WTC11 (cell line): ENCODE measurements around the gene INF2. TPM values are rescaled to one million over a fixed set of nuclear protein-coding genes. Genes with fewer than 3 reads are reported as not detected.

Experiments used
- ATAC-seq: fragments of 200-7000 bp; cut with Tn5 transposase; 2 replicates; pipeline ENCODE4 v1.10.0; 2021; ENCODE audit warnings: mild to moderate bottlenecking, moderate library complexity
- CTCF ChIA-PET: fragments of 300-600 bp; sonication (Branson Sonifier 250); formaldehyde crosslinking; loops from one replicate; lab custom pipeline; 2021; ENCODE audit warnings: antibody characterized with exemption; lab: Charles Lee
- POLR2A ChIA-PET: fragments of 350-600 bp; sonication (Branson Sonifier 250); formaldehyde crosslinking; loops from one replicate; lab custom pipeline; 2021; ENCODE audit warnings: antibody characterized with exemption; lab: Charles Lee
- DNase-seq: peaks from one replicate; pipeline ENCODE4 v3.0.0; 2021; ENCODE audit warnings: low spot score
- H3K27ac Mint-ChIP-seq: 2 replicates; pipeline ENCODE4 v1.8.0; 2021; ENCODE audit warnings: mixed read lengths
- H3K27me3 Mint-ChIP-seq: 2 replicates; pipeline ENCODE4 v1.8.0; 2021; ENCODE audit warnings: low read depth, mild to moderate bottlenecking, moderate library complexity, mixed read lengths
- H3K36me3 Mint-ChIP-seq: 2 replicates; pipeline ENCODE4 v1.8.0; 2021; ENCODE audit warnings: mixed read lengths
- H3K4me1 Mint-ChIP-seq: 2 replicates; pipeline ENCODE4 v1.8.0; 2022; ENCODE audit warnings: mixed read lengths
- H3K4me3 Mint-ChIP-seq: 2 replicates; pipeline ENCODE4 v1.8.0; 2021; ENCODE audit warnings: mild to moderate bottlenecking, moderate library complexity, mixed read lengths
- H3K9me3 Mint-ChIP-seq: 2 replicates; pipeline ENCODE4 v1.8.0; 2021; ENCODE audit warnings: mixed read lengths
- CTCF ChIP-seq: fragments of 200-600 bp; IDR thresholded peaks from 2 replicates; pipeline ENCODE4 v1.8.0; 2022; ENCODE audit warnings: antibody characterized with exemption
- GABPB1 ChIP-seq: sonication (generic); formaldehyde crosslinking; IDR thresholded peaks from 2 replicates; pipeline ENCODE4 v1.8.1; 2023; ENCODE audit warnings: mild to moderate bottlenecking, missing genetic modification reagents
- HMGXB4 ChIP-seq: sonication (generic); formaldehyde crosslinking; IDR thresholded peaks from 2 replicates; pipeline ENCODE4 v1.8.1; 2023; ENCODE audit warnings: mild to moderate bottlenecking, moderate library complexity, missing genetic modification reagents
- KAT7 ChIP-seq: sonication (generic); formaldehyde crosslinking; IDR thresholded peaks from 2 replicates; pipeline ENCODE4 v1.8.1; 2023; ENCODE audit warnings: missing genetic modification reagents, mild to moderate bottlenecking, borderline replicate concordance
- MAX ChIP-seq: sonication (generic); formaldehyde crosslinking; IDR thresholded peaks from 2 replicates; pipeline ENCODE4 v1.8.0; 2022; ENCODE audit warnings: mild to moderate bottlenecking, missing genetic modification reagents
- MXD4 ChIP-seq: fragments of 250-450 bp; sonication (Bioruptor Pico); IDR thresholded peaks from 2 replicates; pipeline ENCODE4 v1.8.0; 2021; ENCODE audit warnings: mild to moderate bottlenecking, moderate library complexity, borderline replicate concordance
- NR2C2 ChIP-seq: sonication (generic); formaldehyde crosslinking; IDR thresholded peaks from 2 replicates; pipeline ENCODE4 v1.8.0; 2022; ENCODE audit warnings: mild to moderate bottlenecking, missing genetic modification reagents
- RELA ChIP-seq: sonication (generic); formaldehyde crosslinking; IDR thresholded peaks from 2 replicates; pipeline ENCODE4 v1.8.1; 2022; ENCODE audit warnings: missing genetic modification reagents, mild to moderate bottlenecking, borderline replicate concordance
- SP1 ChIP-seq: sonication (generic); formaldehyde crosslinking; conservative IDR thresholded peaks from 2 replicates; pipeline ENCODE4 v1.8.1; 2022; ENCODE audit warnings: missing genetic modification reagents
- TP53 ChIP-seq: sonication (generic); formaldehyde crosslinking; IDR thresholded peaks from 2 replicates; pipeline ENCODE4 v1.8.1; 2023; ENCODE audit warnings: mild to moderate bottlenecking, missing genetic modification reagents
- USF1 ChIP-seq: sonication (generic); formaldehyde crosslinking; IDR thresholded peaks from 2 replicates; pipeline ENCODE4 v1.8.0; 2022; ENCODE audit warnings: mild to moderate bottlenecking, missing genetic modification reagents
- USF2 ChIP-seq: sonication (generic); formaldehyde crosslinking; IDR thresholded peaks from 2 replicates; pipeline ENCODE4 v1.8.1; 2023; ENCODE audit warnings: mild to moderate bottlenecking, missing genetic modification reagents, moderate library complexity
- ZNF219 ChIP-seq: sonication (generic); formaldehyde crosslinking; IDR thresholded peaks from 2 replicates; pipeline ENCODE4 v1.8.0; 2023; ENCODE audit warnings: missing genetic modification reagents, mild to moderate bottlenecking, borderline replicate concordance
- ZNF263 ChIP-seq: sonication (generic); formaldehyde crosslinking; IDR thresholded peaks from 2 replicates; pipeline ENCODE4 v1.8.1; 2022; ENCODE audit warnings: low read depth, mild to moderate bottlenecking, moderate library complexity, missing genetic modification reagents
- ZNF281 ChIP-seq: sonication (generic); formaldehyde crosslinking; IDR thresholded peaks from 2 replicates; pipeline ENCODE4 v1.8.0; 2023; ENCODE audit warnings: mild to moderate bottlenecking, missing genetic modification reagents
- ZNF317 ChIP-seq: sonication (generic); formaldehyde crosslinking; IDR thresholded peaks from 2 replicates; pipeline ENCODE4 v1.8.1; 2023; ENCODE audit warnings: low read depth, mild to moderate bottlenecking, moderate library complexity, missing genetic modification reagents, borderline replicate concordance
- ZNF512 ChIP-seq: sonication (generic); formaldehyde crosslinking; IDR thresholded peaks from 2 replicates; pipeline ENCODE4 v1.8.1; 2022; ENCODE audit warnings: missing genetic modification reagents, borderline replicate concordance
- total RNA-seq: library from RNA; stranded (reverse); gene quantifications from 3 replicates; pipeline ENCODE4 v1.2.3, GENCODE V29; 2021

The INF2 gene
- total RNA-seq, 1 experiment from 2014 or later = 82.4 TPM

GRCh38 chr14:104768437-104769323, 79.3 kb downstream of the INF2 start:
- H3K36me3 Mint-ChIP-seq = peaks cover 34% of the 10 kb centered on the region
- ATAC-seq (peak; percentile 86), DNase-seq (peak; percentile 99)
- peaks cover 17% of the 10 kb centered on the region for H3K4me1 Mint-ChIP-seq
- H3K4me3 Mint-ChIP-seq = peak overlapping the region; percentile 56
- H3K27ac Mint-ChIP-seq = peak overlapping the region; percentile 81
- ChIA-PET POLR2A (interaction anchor here (1.0 to 1.9 kb wide), 6 partner anchors 9 to 96 kb away, joined by 3 to 10 read pairs (median 4); partner anchors contain the start of genes CEP170B, SIVA1 and ZBTB42), CTCF (interaction anchor here (0.5 to 1.9 kb wide), 63 partner anchors 9 to 998 kb away, joined by 3 to 164 read pairs (median 5); partner anchors contain the start of genes AKT1, CEP170B, SIVA1 and TMEM179)
- peaks cover 17% of the 10 kb centered on the region for H3K9me3 Mint-ChIP-seq
- TF ChIP-seq TP53 (CRISPR knock-in tag) (no peak), MAX (CRISPR knock-in tag) (peak; percentile 85), ZNF317 (no peak), ZNF512 (CRISPR knock-in tag) (no peak), SP1 (peak; percentile 52), USF2 (CRISPR knock-in tag) (peak; percentile 91), GABPB1 (no peak), NR2C2 (CRISPR knock-in tag) (no peak), HMGXB4 (CRISPR knock-in tag) (peak; percentile 17; the same call in 1 of the 2 replicates), RELA (CRISPR knock-in tag) (no peak), MXD4 (CRISPR knock-in tag) (no peak), USF1 (CRISPR knock-in tag) (peak; percentile 89), CTCF (peak; percentile 90), KAT7 (no peak), ZNF219 (no peak), ZNF281 (CRISPR knock-in tag) (peak; percentile 81), ZNF263 (CRISPR knock-in tag) (peak; percentile 50)
- H3K27me3 Mint-ChIP-seq = no peaks in the 10 kb centered on the region; the same call in 1 of the 2 replicates
